ENCODE measurements around the gene MAP3K4.

The MAP3K4 gene

GRCh38 chr6:161008245-161008644, 16.7 kb downstream of the MAP3K4 start:
- DNase-seq: no peak

GRCh38 chr6:161009991-161010390, 18.4 kb downstream of the MAP3K4 start:
- DNase-seq: no peak

DNA sequence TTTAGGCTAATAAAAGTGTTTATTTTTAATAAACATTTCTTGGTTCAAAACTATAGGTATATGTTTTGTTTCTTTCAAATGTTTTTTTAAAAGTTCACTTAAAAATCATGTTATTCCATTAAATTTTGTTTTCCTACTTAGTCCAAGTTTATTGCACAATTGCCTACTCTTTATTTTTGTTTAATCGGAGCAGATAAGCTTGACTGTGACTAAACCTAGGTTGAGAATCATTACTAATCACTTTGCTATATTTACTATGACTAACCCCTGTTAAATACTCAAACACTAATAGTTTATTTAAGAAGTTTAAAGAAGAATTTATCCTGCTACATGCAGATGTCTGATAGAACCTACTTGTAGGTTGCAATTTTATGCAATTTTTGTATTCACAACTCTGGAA, 18.8 kb downstream of the MAP3K4 start:
- no peak for DNase-seq

- DNase-seq: no peak
Observed at GRCh38 chr6:161011492-161012480, 20.2 kb downstream of the MAP3K4 start.

DNA sequence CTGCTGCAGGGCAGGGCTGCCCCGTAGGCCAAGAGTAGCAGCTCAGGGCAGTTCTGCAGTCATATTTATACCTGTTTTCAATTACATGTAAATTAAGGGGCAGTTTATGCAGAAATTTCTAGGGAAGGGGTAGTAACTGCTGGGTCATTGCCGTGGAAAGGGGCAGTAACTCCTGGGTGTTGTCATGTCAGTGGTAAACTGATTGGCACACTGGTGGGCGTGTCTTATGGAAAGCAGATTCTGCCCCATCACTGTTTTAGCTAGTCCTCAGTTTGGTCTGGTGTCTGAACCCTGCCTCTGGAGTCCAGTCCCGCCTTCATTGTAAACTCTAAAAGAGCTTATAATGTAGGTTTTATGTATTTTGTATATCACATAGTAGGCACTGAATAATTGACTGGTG, 22.1 kb downstream of the MAP3K4 start:
- no peak for DNase-seq

- no peak for DNase-seq
Observed at GRCh38 chr6:161017766-161018564, 26.4 kb downstream of the MAP3K4 start.

- DNase-seq: no peak
Observed at GRCh38 chr6:161019324-161019839, 27.8 kb downstream of the MAP3K4 start.

DNA sequence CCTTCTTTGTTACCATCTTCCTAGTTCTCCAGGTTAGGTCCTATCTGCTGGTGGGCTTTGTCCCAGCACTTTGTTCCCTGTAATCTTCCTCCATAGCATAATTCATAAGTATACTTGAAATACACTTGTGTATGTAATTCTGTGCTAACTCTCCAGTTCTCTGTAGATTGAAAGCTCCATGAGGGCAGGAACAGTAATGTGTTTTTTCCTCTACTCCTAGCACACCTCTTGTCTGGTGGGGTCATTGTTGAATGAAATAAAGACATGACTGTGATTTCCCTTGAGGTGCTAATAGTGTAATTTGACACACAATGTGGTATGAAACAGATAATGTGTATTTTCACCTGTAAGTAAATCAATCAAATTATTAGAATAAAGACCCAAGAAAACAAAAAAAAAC, 30.0 kb downstream of the MAP3K4 start:
- no peak for DNase-seq

DNA sequence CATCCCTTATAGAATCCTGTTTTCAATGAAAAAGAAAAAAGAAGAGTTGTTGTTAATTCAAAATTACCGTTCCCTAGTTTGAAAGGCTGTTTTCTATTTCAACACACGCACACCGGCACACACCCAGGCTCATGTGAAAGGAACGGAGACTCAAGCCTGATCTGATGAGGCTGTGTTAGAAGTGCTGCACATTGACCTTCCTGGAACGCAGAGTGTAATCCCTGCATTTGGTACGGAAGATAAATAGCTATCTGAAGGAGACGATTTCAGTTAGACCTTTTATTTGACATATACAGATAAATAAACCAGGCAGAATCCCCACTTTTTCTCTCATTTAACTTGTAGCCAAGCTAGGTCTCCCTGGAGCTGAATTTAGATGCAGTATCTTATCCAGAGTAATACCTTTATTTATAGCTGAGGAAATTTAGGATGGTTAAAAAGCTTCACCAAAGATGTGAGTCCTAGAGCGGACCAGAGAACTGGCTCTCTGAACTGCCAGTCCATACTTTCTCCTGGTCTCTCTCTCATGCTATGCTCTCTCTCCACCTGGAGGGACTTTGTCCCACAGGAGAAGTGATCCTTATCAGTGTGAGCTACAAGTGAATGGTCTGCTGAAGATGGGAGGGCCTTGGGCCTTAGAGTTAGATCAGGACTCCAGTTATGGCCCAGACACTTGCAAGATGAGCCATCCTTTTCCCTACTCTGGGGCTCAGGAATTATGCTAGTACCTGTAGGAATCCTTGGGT, 30.6 kb downstream of the MAP3K4 start:
- no peak for DNase-seq

- DNase-seq: no peak
Observed at GRCh38 chr6:161023316-161023715, 31.7 kb downstream of the MAP3K4 start.

DNA sequence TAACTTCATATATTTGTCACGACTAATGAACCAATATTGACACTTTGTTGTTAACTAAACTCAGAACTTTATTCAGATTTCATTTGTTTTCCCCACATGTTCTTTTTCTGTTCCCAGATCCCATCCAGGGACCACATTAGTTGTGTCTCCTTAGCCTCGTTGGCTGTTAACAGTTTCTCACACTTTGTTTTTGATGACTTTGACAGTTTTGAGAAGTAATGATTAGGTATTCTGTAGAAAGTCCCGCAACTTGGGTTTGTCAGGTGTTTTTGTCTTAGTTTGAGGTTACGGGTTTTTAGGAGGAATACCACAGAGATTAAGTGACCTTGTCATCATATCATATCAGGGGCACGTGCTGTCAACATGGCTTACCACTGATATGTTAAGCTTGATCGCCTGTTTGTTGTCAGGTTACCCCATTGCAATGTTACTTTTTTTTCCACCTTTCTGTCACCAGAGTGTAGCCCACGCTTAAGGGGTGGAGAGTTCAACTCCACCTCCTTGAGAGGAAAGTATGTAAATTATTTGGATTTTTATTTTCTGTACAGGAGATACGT, 32.9 kb downstream of the MAP3K4 start:
- no peak for DNase-seq

GRCh38 chr6:161027385-161027784, 35.8 kb downstream of the MAP3K4 start:
- DNase-seq: no peak

DNA sequence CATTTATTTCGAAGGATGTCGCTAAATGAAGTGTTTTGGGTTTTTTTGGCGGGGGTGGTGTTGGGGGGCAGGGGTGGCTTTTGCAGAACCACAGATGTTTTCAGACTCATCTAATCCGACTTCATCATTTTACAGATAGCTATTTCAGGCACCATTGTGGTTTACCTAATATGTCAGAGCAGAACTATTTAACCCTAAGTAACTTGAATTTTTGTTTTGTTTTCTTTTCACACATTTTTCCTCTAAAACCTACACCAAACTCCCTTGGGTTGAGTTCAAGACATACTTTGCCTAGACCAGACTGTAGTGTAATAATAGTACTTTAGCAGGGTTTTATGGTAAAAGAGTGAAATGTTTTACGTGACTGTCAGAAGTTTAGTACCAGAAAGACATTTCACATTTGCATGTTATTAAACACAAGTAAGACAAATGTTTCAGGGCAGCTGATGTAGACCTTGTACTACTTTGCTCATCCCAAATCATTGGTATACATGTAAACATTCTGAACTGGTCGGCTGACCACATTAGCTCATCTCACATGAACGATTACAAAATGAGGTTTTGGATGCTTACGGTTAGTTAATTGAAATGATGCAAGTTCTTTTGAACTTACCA, 37.7 kb downstream of the MAP3K4 start:
- DNase-seq: no peak

- DNase-seq: no peak
Observed at GRCh38 chr6:161031721-161032495, 40.3 kb downstream of the MAP3K4 start.

DNA sequence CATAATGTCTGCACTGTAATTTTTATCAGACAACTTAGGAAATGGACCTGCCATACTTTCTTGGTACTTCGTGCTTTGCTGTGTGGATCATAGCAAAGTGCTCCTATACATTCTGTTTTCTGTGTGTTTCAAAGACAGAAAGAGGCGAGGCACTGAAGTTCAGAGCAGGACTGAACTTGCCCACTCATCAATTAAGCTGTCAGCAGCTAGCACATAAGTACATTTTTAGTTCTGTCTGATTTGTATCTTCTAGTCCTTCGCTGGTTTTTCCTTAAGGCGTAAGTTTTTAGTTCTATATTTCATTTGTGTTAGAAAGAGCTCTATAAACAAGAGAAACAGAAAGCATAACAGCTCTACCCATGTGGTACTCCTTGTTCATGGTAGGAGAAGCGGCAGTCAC, 42.1 kb downstream of the MAP3K4 start:
- peak; percentile 1 for DNase-seq

DNA sequence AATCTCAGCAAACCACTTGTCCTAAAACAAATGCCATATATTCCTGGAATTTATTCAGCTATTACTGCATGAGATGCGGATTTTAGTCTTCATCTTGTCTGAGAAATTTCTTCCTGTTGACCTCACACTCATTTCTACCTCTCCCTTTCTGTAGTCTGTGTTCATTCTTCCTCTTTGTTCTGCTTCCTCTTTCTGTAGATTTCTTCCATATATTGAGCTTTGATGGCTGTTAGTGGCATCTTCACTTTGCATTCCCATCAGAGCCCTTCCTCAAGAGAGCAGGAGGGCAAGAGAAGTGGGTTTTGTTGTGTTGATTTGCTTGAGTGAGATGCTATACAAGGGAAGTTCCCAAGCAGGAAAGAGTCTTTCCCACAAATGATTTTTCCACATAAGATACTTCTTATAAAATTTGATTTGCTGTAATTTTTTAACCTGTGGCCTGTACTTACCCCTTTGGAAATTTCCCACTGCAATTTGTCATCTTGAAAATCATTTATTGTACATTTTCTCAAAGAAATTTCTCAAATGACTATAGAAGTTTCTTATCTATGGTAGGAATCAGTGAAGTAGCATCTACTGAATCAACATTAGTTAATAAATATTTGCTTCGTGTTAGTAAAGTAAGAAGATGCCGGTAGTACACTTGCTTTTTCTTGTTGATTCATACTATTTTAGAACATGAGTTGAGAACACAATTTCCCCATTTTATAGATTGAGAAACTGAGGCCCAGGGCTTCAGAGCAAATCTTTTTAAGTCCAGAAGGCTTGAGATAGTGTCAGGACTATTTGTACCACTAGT, 43.8 kb downstream of the MAP3K4 start:
- DNase-seq: no peak

GRCh38 chr6:161035981-161036263, 44.4 kb downstream of the MAP3K4 start:
- DNase-seq: no peak

DNA sequence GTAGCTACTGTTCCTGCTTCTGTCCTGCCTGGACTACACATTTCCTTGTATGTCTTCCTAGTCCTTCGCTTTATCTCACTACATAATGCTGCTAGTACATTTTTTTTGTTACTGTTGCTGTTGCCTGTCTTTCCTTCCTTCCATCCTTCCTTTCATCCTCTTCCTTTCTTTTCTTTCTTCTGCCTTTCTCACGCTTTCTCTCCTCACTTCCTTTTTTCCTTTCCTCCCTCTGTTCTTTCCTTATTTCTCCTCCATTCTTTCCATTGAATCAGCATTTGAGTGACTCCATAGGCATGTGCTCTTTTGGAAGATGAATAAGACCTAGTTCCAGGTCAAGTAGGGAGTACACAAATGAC, 46.3 kb downstream of the MAP3K4 start:
- DNase-seq: no peak

GRCh38 chr6:161038229-161039031, 46.9 kb downstream of the MAP3K4 start:
- no peak for DNase-seq

- no peak for DNase-seq
Observed at GRCh38 chr6:161041274-161041673, 49.7 kb downstream of the MAP3K4 start.
